ENCODE data around the gene DDX39B.

Gene DDX39B

GRCh38 chr6:31533455-31533841, 8.4 kb downstream of the DDX39B start:
- no peak overlapping the region for H3K4me3 ChIP-seq (ENCODE audit: low read length)
- H3K79me1 ChIP-seq (ENCODE audit: low read length): peaks cover 32% of the 10 kb centered on the region
- H3K4me1 ChIP-seq (ENCODE audit: control insufficient read depth, low read depth, low read length): peaks cover 2% of the 10 kb centered on the region
- no peak overlapping the region for H3K56ac ChIP-seq (ENCODE audit: low read length)
- no peak overlapping the region for H2BK120ac ChIP-seq (ENCODE audit: low read depth, low read length)
- H3K27ac ChIP-seq (ENCODE audit: low read depth, low read length): no peak overlapping the region
- H2BK15ac ChIP-seq (replicated peaks; ENCODE audit: low read depth): no peak overlapping the region
- H3K18ac ChIP-seq (ENCODE audit: low read length): no peak overlapping the region
- H3K79me2 ChIP-seq (ENCODE audit: control insufficient read depth, insufficient read depth, low read length): peaks cover 28% of the 10 kb centered on the region
- H2AK5ac ChIP-seq (ENCODE audit: low read length): no peak overlapping the region
- H3K9ac ChIP-seq (ENCODE audit: low read length): no peak overlapping the region
- H4K8ac ChIP-seq (ENCODE audit: low read depth, low read length): no peak overlapping the region
- H3K4me2 ChIP-seq (ENCODE audit: low read length): no peak overlapping the region
- H4K5ac ChIP-seq (ENCODE audit: low read length): no peak overlapping the region
- H3K4ac ChIP-seq (ENCODE audit: low read depth, low read length): no peak overlapping the region
- DNase-seq: no peak
- H3K27me3 ChIP-seq (ENCODE audit: insufficient read depth, low read length, poor library complexity): no peaks in the 10 kb centered on the region
- peaks cover 45% of the 10 kb centered on the region for H3K36me3 ChIP-seq (ENCODE audit: control insufficient read depth, insufficient read depth, low read length)
- WGBS (ENCODE audit: extremely low coverage, insufficient coverage, low lambda C conversion rate): no CpG with 5 or more reads among the region's 1 CpG
- no peak overlapping the region for H3K23ac ChIP-seq (ENCODE audit: low read length)
- H2BK5ac ChIP-seq (ENCODE audit: low read length): no peak overlapping the region

- Histone ChIP-seq H3K23ac (ENCODE audit: low read length) (no peak overlapping the region), H2BK15ac (replicated peaks; ENCODE audit: low read depth) (no peak overlapping the region), H4K5ac (ENCODE audit: low read length) (no peak overlapping the region), H3K36me3 (ENCODE audit: control insufficient read depth, insufficient read depth, low read length) (peaks cover 44% of the 10 kb centered on the region), H3K27ac (ENCODE audit: low read depth, low read length) (no peak overlapping the region), H3K56ac (ENCODE audit: low read length) (no peak overlapping the region), H2AK5ac (ENCODE audit: low read length) (no peak overlapping the region), H3K27me3 (ENCODE audit: insufficient read depth, low read length, poor library complexity) (no peaks in the 10 kb centered on the region), H3K18ac (ENCODE audit: low read length) (no peak overlapping the region), H3K79me1 (ENCODE audit: low read length) (peaks cover 32% of the 10 kb centered on the region), H3K9ac (ENCODE audit: low read length) (no peak overlapping the region), H3K4me3 (ENCODE audit: low read length) (no peak overlapping the region), H3K4me1 (ENCODE audit: control insufficient read depth, low read depth, low read length) (peaks cover 2% of the 10 kb centered on the region), H2BK5ac (ENCODE audit: low read length) (no peak overlapping the region), H3K79me2 (ENCODE audit: control insufficient read depth, insufficient read depth, low read length) (peaks cover 23% of the 10 kb centered on the region), H3K4me2 (ENCODE audit: low read length) (no peak overlapping the region), H2BK120ac (ENCODE audit: low read depth, low read length) (no peak overlapping the region), H3K4ac (ENCODE audit: low read depth, low read length) (no peak overlapping the region), H4K8ac (ENCODE audit: low read depth, low read length) (no peak overlapping the region)
- no CpG with 5 or more reads among the region's 9 CpGs for WGBS (ENCODE audit: extremely low coverage, insufficient coverage, low lambda C conversion rate)
- DNase-seq: no peak
Observed at GRCh38 chr6:31532644-31533454, 9.0 kb downstream of the DDX39B start.

- no peak overlapping the region for H2BK5ac ChIP-seq (ENCODE audit: low read length)
- no peak overlapping the region for H3K56ac ChIP-seq (ENCODE audit: low read length)
- H3K27me3 ChIP-seq (ENCODE audit: insufficient read depth, low read length, poor library complexity): no peaks in the 10 kb centered on the region
- no peak overlapping the region for H3K4ac ChIP-seq (ENCODE audit: low read depth, low read length)
- H3K23ac ChIP-seq (ENCODE audit: low read length): no peak overlapping the region
- no peak overlapping the region for H3K9ac ChIP-seq (ENCODE audit: low read length)
- no peak overlapping the region for H3K4me3 ChIP-seq (ENCODE audit: low read length)
- no CpG with 5 or more reads among the region's 9 CpGs for WGBS (ENCODE audit: extremely low coverage, insufficient coverage, low lambda C conversion rate)
- H2BK15ac ChIP-seq (replicated peaks; ENCODE audit: low read depth): no peak overlapping the region
- H3K4me1 ChIP-seq (ENCODE audit: control insufficient read depth, low read depth, low read length): peaks cover 2% of the 10 kb centered on the region
- no peak overlapping the region for H4K5ac ChIP-seq (ENCODE audit: low read length)
- no peak overlapping the region for H3K4me2 ChIP-seq (ENCODE audit: low read length)
- H4K8ac ChIP-seq (ENCODE audit: low read depth, low read length): no peak overlapping the region
- peaks cover 44% of the 10 kb centered on the region for H3K36me3 ChIP-seq (ENCODE audit: control insufficient read depth, insufficient read depth, low read length)
- H3K79me1 ChIP-seq (ENCODE audit: low read length): peaks cover 32% of the 10 kb centered on the region
- no peak overlapping the region for H3K18ac ChIP-seq (ENCODE audit: low read length)
- peaks cover 19% of the 10 kb centered on the region for H3K79me2 ChIP-seq (ENCODE audit: control insufficient read depth, insufficient read depth, low read length)
- DNase-seq: no peak
- no peak overlapping the region for H2BK120ac ChIP-seq (ENCODE audit: low read depth, low read length)
- H2AK5ac ChIP-seq (ENCODE audit: low read length): no peak overlapping the region
- H3K27ac ChIP-seq (ENCODE audit: low read depth, low read length): no peak overlapping the region
Observed at GRCh38 chr6:31531771-31532643, 9.8 kb downstream of the DDX39B start.

GRCh38 chr6:31531162-31531561, 10.6 kb downstream of the DDX39B start:
- peaks cover 38% of the 10 kb centered on the region for H3K36me3 ChIP-seq (ENCODE audit: control insufficient read depth, insufficient read depth, low read length)

GRCh38 chr6:31530659-31531058, 11.1 kb downstream of the DDX39B start:
- H3K56ac ChIP-seq (ENCODE audit: low read length): no peak overlapping the region
- H3K4me2 ChIP-seq (ENCODE audit: low read length): no peak overlapping the region
- peaks cover 34% of the 10 kb centered on the region for H3K36me3 ChIP-seq (ENCODE audit: control insufficient read depth, insufficient read depth, low read length)
- no peak overlapping the region for H2BK15ac ChIP-seq (replicated peaks; ENCODE audit: low read depth)
- H3K4me3 ChIP-seq (ENCODE audit: low read length): no peak overlapping the region
- H3K27me3 ChIP-seq (ENCODE audit: insufficient read depth, low read length, poor library complexity): no peaks in the 10 kb centered on the region
- peaks cover 25% of the 10 kb centered on the region for H3K79me1 ChIP-seq (ENCODE audit: low read length)
- H2BK120ac ChIP-seq (ENCODE audit: low read depth, low read length): no peak overlapping the region
- no peak overlapping the region for H4K5ac ChIP-seq (ENCODE audit: low read length)
- no CpG with 5 or more reads among the region's 6 CpGs for WGBS (ENCODE audit: extremely low coverage, insufficient coverage, low lambda C conversion rate)
- H3K79me2 ChIP-seq (ENCODE audit: control insufficient read depth, insufficient read depth, low read length): peaks cover 8% of the 10 kb centered on the region
- no peak overlapping the region for H2BK5ac ChIP-seq (ENCODE audit: low read length)
- no peak overlapping the region for H3K18ac ChIP-seq (ENCODE audit: low read length)
- no peak overlapping the region for H2AK5ac ChIP-seq (ENCODE audit: low read length)
- H3K4ac ChIP-seq (ENCODE audit: low read depth, low read length): no peak overlapping the region
- peaks cover 2% of the 10 kb centered on the region for H3K4me1 ChIP-seq (ENCODE audit: control insufficient read depth, low read depth, low read length)
- H3K9ac ChIP-seq (ENCODE audit: low read length): no peak overlapping the region
- no peak overlapping the region for H4K8ac ChIP-seq (ENCODE audit: low read depth, low read length)
- H3K27ac ChIP-seq (ENCODE audit: low read depth, low read length): no peak overlapping the region
- DNase-seq: no peak
- no peak overlapping the region for H3K23ac ChIP-seq (ENCODE audit: low read length)

More at GRCh38 chr6:31531162-31531561, 10.6 kb downstream of the DDX39B start:
- no peak for DNase-seq
- Histone ChIP-seq H3K4me1 (ENCODE audit: control insufficient read depth, low read depth, low read length) (peaks cover 2% of the 10 kb centered on the region), H3K27ac (ENCODE audit: low read depth, low read length) (no peak overlapping the region), H3K18ac (ENCODE audit: low read length) (no peak overlapping the region), H2BK15ac (replicated peaks; ENCODE audit: low read depth) (no peak overlapping the region), H3K27me3 (ENCODE audit: insufficient read depth, low read length, poor library complexity) (no peaks in the 10 kb centered on the region), H3K23ac (ENCODE audit: low read length) (no peak overlapping the region), H2BK5ac (ENCODE audit: low read length) (no peak overlapping the region), H3K4ac (ENCODE audit: low read depth, low read length) (no peak overlapping the region), H3K9ac (ENCODE audit: low read length) (no peak overlapping the region), H4K5ac (ENCODE audit: low read length) (no peak overlapping the region), H3K79me1 (ENCODE audit: low read length) (peaks cover 28% of the 10 kb centered on the region), H4K8ac (ENCODE audit: low read depth, low read length) (no peak overlapping the region), H2BK120ac (ENCODE audit: low read depth, low read length) (no peak overlapping the region), H2AK5ac (ENCODE audit: low read length) (no peak overlapping the region), H3K4me3 (ENCODE audit: low read length) (no peak overlapping the region), H3K79me2 (ENCODE audit: control insufficient read depth, insufficient read depth, low read length) (peaks cover 12% of the 10 kb centered on the region), H3K56ac (ENCODE audit: low read length) (no peak overlapping the region), H3K4me2 (ENCODE audit: low read length) (no peak overlapping the region)
- no CpG with 5 or more reads among the region's 7 CpGs for WGBS (ENCODE audit: extremely low coverage, insufficient coverage, low lambda C conversion rate)
